Glomerular visceral epithelial cell (primary cell): ENCODE data around the gene DHRS12.

Experiments
- DNase-seq: peaks from one replicate; pipeline ENCODE4 v3.0.0-alpha.2; 2016; ENCODE audit errors: extremely low spot score

DHRS12 gene

GRCh38 chr13:51807041-51807440 is 3.1 kb upstream of the DHRS12 start:
- DNase-seq, result no peak

- DNase-seq, result peak; percentile 26
Measured at GRCh38 chr13:51806566-51806965, 2.6 kb upstream of the DHRS12 start.

- DNase-seq, result no peak
Measured at GRCh38 chr13:51805925-51806324, 2.0 kb upstream of the DHRS12 start.

- DNase-seq, result no peak
Measured at GRCh38 chr13:51805313-51805712, 1.4 kb upstream of the DHRS12 start.

GRCh38 chr13:51804295-51805172 is 571 bp upstream of the DHRS12 start:
- no peak for DNase-seq

GRCh38 chr13:51802631-51803418 is 1.1 kb downstream of the DHRS12 start:
- DNase-seq, result no peak

GRCh38 chr13:51801631-51802099 is 2.3 kb downstream of the DHRS12 start:
- peak; percentile 24 for DNase-seq

GRCh38 chr13:51800486-51800885 is 3.5 kb downstream of the DHRS12 start:
- no peak for DNase-seq

GRCh38 chr13:51799261-51799660 is 4.7 kb downstream of the DHRS12 start:
- no peak for DNase-seq

- peak; percentile 75 for DNase-seq
Measured at GRCh38 chr13:51797664-51798488, 6.1 kb downstream of the DHRS12 start.

GRCh38 chr13:51796546-51796945 is 7.4 kb downstream of the DHRS12 start:
- no peak for DNase-seq

GRCh38 chr13:51795419-51795818 is 8.5 kb downstream of the DHRS12 start:
- DNase-seq, result no peak

GRCh38 chr13:51794964-51795363 is 9.0 kb downstream of the DHRS12 start:
- no peak for DNase-seq

- DNase-seq, result peak; percentile 69
Measured at GRCh38 chr13:51793570-51794271, 10.2 kb downstream of the DHRS12 start.

- DNase-seq, result no peak
Measured at GRCh38 chr13:51786425-51787265, 17.3 kb downstream of the DHRS12 start.

GRCh38 chr13:51785712-51786424 is 18.1 kb downstream of the DHRS12 start:
- DNase-seq, result no peak

- no peak for DNase-seq
Measured at GRCh38 chr13:51784097-51784496, 19.9 kb downstream of the DHRS12 start.

GRCh38 chr13:51783428-51784094 is 20.4 kb downstream of the DHRS12 start:
- DNase-seq, result no peak
